AG04450 (cell line): ENCODE results near the gene PAMR1. TPM values are rescaled to one million over a fixed set of nuclear protein-coding genes. Genes with fewer than 3 reads are reported as not detected.

Source experiments
- CTCF ChIA-PET: fragments of 300-600, 350-600 bp; formaldehyde crosslinking; extraction: SDS; loops from one replicate; lab custom pipeline; 2022; ENCODE audit warnings: antibody characterized with exemption, inconsistent platforms; lab: Charles Lee
- POLR2A ChIA-PET: fragments of 350-600 bp; formaldehyde crosslinking; extraction: SDS; loops from one replicate; lab custom pipeline; 2021; ENCODE audit warnings: antibody characterized with exemption, inconsistent platforms; lab: Yijun Ruan, JAX
- DNase-seq: peaks from one replicate; pipeline ENCODE4 v3.0.0-alpha.2; 2011; ENCODE audit warnings: low read depth, low spot score
- H3K27ac ChIP-seq: one replicate; pipeline ENCODE4 v1.5.1; 2012; ENCODE audit warnings: low read depth, low read length, control low read depth
- H3K27me3 ChIP-seq: one replicate; pipeline ENCODE4 v1.6.0; 2012; ENCODE audit warnings: low read length; ENCODE audit not compliant: control insufficient read depth, insufficient read depth
- H3K4me3 ChIP-seq: 2 replicates; pipeline ENCODE4 v1.5.1; 2011; ENCODE audit warnings: mild to moderate bottlenecking, low read depth, low read length, control low read depth
- H3K9me3 ChIP-seq: 2 replicates; pipeline ENCODE4 v1.5.1; 2012; ENCODE audit warnings: low read length; ENCODE audit not compliant: control insufficient read depth, insufficient read depth
- CTCF ChIP-seq: IDR thresholded peaks from 2 replicates; pipeline ENCODE4 v1.5.1; 2011; ENCODE audit warnings: low read depth, low read length, control low read depth, inconsistent platforms
- polyA plus RNA-seq: library from polyadenylated mRNA; depleted of rRNA; stranded (reverse); fragments of >200 nt; gene quantifications from 2 replicates; pipeline ENCODE4 v1.2.3, GENCODE V29; 2011

PAMR1 gene
- polyA plus RNA-seq, 1 experiment = 215 TPM

GRCh38 chr11:35433588-35433987 lies 91.8 kb downstream of the PAMR1 start:
- no peak for TF ChIP-seq CTCF
- Histone ChIP-seq H3K9me3 (no peaks in the 10 kb centered on the region), H3K27ac (no peak overlapping the region), H3K27me3 (no peaks in the 10 kb centered on the region), H3K4me3 (no peak overlapping the region)
- ChIA-PET POLR2A (no interaction called here), CTCF (no interaction called here)
- no peak for DNase-seq

GRCh38 chr11:35432464-35432863 lies 93.0 kb downstream of the PAMR1 start:
- ChIA-PET CTCF (no interaction called here), POLR2A (no interaction called here)
- DNase-seq = no peak
- Histone ChIP-seq H3K27me3 (no peaks in the 10 kb centered on the region), H3K4me3 (no peak overlapping the region), H3K27ac (no peak overlapping the region), H3K9me3 (no peaks in the 10 kb centered on the region)
- TF ChIP-seq CTCF = no peak

GRCh38 chr11:35427071-35427470 lies 98.3 kb downstream of the PAMR1 start:
- H3K9me3 ChIP-seq = no peaks in the 10 kb centered on the region
- ChIA-PET POLR2A (no interaction called here), CTCF (interaction anchor here (1.4 kb wide), 1 partner anchor 15 kb away, joined by 5 read pairs; no protein-coding TSS in a partner anchor)
- no peaks in the 10 kb centered on the region for H3K27me3 ChIP-seq
- H3K27ac ChIP-seq = no peak overlapping the region
- H3K4me3 ChIP-seq = no peak overlapping the region
- no peak for TF ChIP-seq CTCF
- no peak for DNase-seq

GRCh38 chr11:35426351-35426750 lies 99.1 kb downstream of the PAMR1 start:
- H3K27me3 ChIP-seq = no peaks in the 10 kb centered on the region
- DNase-seq = no peak
- POLR2A ChIA-PET = no interaction called here

More at GRCh38 chr11:35426351-35426750, 99.1 kb downstream of the PAMR1 start:
- CTCF ChIA-PET = interaction anchor here (1.4 kb wide), 1 partner anchor 14 kb away, joined by 5 read pairs; no protein-coding TSS in a partner anchor
- no peak overlapping the region for H3K27ac ChIP-seq
- no peaks in the 10 kb centered on the region for H3K9me3 ChIP-seq
- H3K4me3 ChIP-seq = no peak overlapping the region
- TF ChIP-seq CTCF = no peak
